GM12878 (cell line): ENCODE measurements around the gene NUP205.

Source experiments
- CHD1 ChIP-seq: IDR thresholded peaks from 2 replicates; pipeline ENCODE4 v1.6.1; 2012; ENCODE audit warnings: low read depth, low read length, improper control_type of control experiment
- CREB1 ChIP-seq: IDR thresholded peaks from 2 replicates; pipeline ENCODE4 v1.6.1; 2012; ENCODE audit warnings: low read depth, mild to moderate bottlenecking, inconsistent platforms
- CTCF ChIP-seq, 3 experiments: IDR thresholded peaks in 2 of 3; conservative IDR thresholded peaks in 1 of 3; 2 replicates each; pipeline ENCODE4 v1.5.1; 2011; ENCODE audit warnings: low read depth in 3 of 3, low read length in 3 of 3, mild to moderate bottlenecking in 3 of 3, control low read depth in 2 of 3, moderate library complexity in 2 of 3, inconsistent platforms in 1 of 3, mixed read lengths in 1 of 3; ENCODE audit not compliant: control insufficient read depth in 2 of 3, insufficient read depth in 1 of 3; ENCODE audit errors: extremely low read depth in 1 of 3
- FOXM1 ChIP-seq: IDR thresholded peaks from 2 replicates; pipeline ENCODE4 v1.6.1; 2012; ENCODE audit warnings: low read depth, mild to moderate bottlenecking, inconsistent platforms, low read length, moderate library complexity
- RCOR1 ChIP-seq: conservative IDR thresholded peaks from 2 replicates; pipeline ENCODE4 v1.6.1; 2012; ENCODE audit warnings: low read depth, low read length, improper control_type of control experiment
- ZNF687 ChIP-seq: fragments of 450-650 bp; IDR thresholded peaks from 2 replicates; pipeline ENCODE4 v1.6.1; 2017; ENCODE audit warnings: mild to moderate bottlenecking, moderate library complexity

GRCh38 chr7:135618510-135618909, 60.8 kb downstream of the NUP205 start:
- TF ChIP-seq CREB1 (no peak), CTCF (IDR thresholded peaks at IDR 0.05 in 2 of 3, conservative IDR thresholded peaks at IDR 0.05 in 1 of 3; ENCODE audit: control insufficient read depth in 2 of 3, extremely low read depth in 1 of 3, insufficient read depth in 1 of 3, low read depth in 3 of 3, low read length in 3 of 3) (no peak), CHD1 (no peak), ZNF687 (no peak), RCOR1 (no peak), FOXM1 (no peak)
